Epithelial cell of proximal tubule (primary cell): Measurements from ENCODE around the gene HDAC4. TPM values are rescaled to one million over a fixed set of nuclear protein-coding genes. Genes with fewer than 3 reads are reported as not detected.

Experiments used
- DNase-seq: peaks from one replicate; pipeline ENCODE4 v3.0.0-alpha.2; 2011; ENCODE audit warnings: low read depth
- H3K4me3 ChIP-seq: 2 replicates; pipeline ENCODE4 v1.5.1; 2011; ENCODE audit warnings: low read depth, mild to moderate bottlenecking, low read length
- total RNA-seq: library from RNA; depleted of rRNA; stranded (reverse); fragments of >200 nt; gene quantifications from 2 replicates; pipeline ENCODE4 v1.2.3, GENCODE V29; 2015
- TF ChIP-seq, protein P1 (sequence below): conservative IDR thresholded peaks from 2 replicates; pipeline ENCODE4 v1.5.1; 2012; ENCODE audit warnings: low read depth, mild to moderate bottlenecking, low read length

HDAC4 gene
- total RNA-seq, 1 donor from 2014 or later = 23.2 TPM

DNA sequence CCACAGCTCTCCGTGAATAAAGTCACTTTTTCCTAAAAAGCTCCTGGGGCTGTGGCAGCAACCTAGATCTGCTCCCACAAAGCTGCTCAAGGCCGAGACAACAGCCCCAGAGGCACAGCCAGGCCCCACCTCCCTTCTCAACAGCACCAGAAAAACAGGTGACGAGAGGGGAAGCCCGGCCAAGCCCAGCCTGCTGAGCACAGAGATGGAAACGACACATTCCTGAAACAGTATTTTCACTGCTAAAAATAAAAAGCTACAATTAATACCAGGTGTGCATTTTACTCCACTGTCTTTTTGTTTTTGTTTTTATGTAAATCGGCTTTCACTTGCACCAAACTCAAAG lies 199.3 kb downstream of the HDAC4 start:
- TF ChIP-seq, protein P1, sequence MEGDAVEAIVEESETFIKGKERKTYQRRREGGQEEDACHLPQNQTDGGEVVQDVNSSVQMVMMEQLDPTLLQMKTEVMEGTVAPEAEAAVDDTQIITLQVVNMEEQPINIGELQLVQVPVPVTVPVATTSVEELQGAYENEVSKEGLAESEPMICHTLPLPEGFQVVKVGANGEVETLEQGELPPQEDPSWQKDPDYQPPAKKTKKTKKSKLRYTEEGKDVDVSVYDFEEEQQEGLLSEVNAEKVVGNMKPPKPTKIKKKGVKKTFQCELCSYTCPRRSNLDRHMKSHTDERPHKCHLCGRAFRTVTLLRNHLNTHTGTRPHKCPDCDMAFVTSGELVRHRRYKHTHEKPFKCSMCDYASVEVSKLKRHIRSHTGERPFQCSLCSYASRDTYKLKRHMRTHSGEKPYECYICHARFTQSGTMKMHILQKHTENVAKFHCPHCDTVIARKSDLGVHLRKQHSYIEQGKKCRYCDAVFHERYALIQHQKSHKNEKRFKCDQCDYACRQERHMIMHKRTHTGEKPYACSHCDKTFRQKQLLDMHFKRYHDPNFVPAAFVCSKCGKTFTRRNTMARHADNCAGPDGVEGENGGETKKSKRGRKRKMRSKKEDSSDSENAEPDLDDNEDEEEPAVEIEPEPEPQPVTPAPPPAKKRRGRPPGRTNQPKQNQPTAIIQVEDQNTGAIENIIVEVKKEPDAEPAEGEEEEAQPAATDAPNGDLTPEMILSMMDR = no peak
- DNase-seq = no peak
- no peak overlapping the region for H3K4me3 ChIP-seq

DNA sequence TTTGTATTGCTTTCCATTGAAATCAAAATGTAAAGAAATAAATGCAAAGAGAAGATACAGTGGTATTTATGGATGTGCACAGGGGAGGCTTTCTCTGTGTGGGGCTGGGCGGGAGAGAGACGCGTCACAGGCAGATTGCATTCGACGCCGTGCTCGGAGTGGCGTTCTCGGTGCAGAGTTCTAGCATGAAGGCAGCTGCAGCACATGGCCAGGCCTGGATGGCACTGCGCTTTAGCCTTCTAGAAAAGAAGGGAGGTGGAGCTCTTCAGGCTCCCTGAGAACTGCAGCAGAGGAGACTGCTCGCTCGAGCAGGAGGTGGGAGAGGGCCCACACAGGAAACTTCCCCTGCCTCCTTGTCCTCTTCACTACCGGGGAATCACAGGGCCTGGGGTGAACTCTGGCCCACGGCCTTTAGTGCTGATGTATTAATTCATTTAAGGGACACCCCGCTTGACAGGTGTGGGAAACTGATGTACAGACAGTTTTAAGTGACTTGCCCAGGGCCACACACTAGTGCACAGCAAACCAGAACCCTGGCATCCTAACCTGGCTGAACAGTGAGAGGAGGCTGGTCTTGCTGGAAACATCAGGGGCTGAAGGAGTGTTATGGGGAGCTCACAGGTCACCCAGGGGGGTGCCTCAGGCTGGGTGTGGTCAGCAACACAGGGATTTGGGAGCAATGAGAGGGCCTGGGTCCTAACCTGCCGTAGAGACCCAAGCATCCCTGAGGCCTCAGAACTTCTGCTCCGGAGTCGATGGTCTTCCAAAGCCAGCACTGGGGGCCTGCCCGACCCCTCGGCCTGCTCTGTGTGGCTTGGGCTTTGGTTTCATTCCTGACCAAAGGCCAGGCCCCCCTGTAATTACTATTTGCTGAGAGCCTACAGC lies 199.9 kb downstream of the HDAC4 start:
- TF ChIP-seq, protein P1 = no peak
- no peak overlapping the region for H3K4me3 ChIP-seq
- no peak for DNase-seq

DNA sequence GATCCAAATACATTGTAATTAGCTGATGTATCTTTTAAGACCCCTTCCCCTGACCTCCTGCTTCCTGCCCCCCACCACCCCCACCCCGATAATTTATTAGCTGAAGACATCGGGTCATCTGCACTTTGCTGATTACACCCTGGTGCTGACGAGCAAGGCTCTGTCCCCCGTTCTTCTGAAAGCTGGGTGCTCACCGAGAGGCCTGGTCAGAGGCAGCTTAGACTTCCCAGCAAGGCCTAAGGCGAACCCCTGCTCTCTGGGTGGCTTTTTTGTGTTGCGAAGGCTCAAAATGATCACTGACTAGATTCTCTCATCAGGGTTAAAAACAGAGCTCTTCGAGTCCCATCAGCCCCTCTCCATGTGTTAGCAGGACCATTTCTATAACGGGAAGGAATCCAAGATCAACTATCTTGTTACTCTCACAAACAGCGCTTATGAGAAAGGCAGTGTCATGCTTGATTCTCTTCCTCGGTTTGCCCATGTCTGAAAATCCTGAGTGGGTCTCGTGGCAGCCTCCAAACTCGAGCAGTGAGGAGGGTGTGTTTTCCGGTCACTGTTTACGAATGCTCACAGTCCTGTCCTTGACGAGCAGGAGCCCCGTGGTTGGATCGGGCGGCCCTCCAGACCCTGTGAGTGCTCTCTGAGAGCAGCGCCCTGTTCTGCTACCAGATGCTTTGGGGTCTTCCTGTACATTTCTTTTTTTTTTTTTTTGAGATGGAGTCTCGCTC lies 201.6 kb downstream of the HDAC4 start:
- no peak for DNase-seq
- no peak overlapping the region for H3K4me3 ChIP-seq
- TF ChIP-seq, protein P1 = no peak

DNA sequence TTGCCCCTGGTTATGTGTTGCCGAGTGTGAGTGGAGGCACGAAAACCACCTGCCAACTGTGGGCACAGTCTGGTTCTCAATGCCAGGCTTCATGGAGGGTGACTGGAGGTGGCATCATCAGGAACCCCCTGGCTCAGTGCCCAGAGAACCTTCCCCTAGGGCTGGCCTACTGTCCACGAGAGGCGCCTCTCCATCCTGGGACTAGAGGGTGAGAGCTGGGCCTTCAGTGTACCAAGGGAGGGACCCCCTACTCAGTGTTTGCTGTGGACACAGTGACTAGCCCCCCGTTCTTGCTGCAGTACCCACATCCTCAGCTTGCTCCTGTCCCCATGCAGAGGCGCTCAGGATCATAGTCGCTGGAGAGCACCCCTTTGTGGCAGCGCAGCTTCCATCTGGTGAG lies 202.6 kb downstream of the HDAC4 start:
- H3K4me3 ChIP-seq = no peak overlapping the region
- DNase-seq = no peak
- TF ChIP-seq, protein P1 = no peak

DNA sequence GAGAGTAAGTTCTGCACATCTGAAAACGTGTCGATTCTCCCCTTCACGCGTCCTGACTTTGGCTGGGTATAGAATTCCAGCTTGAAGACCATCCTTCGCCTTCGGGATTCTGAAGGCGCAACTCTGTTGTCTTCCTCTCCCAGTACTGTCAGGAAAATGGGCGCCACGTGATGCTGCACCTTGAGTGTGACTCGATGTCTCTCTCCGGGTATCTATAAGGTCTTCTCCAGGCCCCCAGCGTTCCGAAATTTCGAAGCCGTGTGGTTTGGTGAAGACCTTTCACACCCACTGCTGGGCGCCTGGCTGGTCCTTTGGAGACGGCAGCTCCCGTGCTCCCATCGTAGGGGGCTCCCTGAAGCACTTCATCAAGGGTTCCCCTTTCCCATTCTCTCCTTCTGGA lies 203.7 kb downstream of the HDAC4 start:
- TF ChIP-seq, protein P1 = no peak
- no peak for DNase-seq
- H3K4me3 ChIP-seq = no peak overlapping the region

DNA sequence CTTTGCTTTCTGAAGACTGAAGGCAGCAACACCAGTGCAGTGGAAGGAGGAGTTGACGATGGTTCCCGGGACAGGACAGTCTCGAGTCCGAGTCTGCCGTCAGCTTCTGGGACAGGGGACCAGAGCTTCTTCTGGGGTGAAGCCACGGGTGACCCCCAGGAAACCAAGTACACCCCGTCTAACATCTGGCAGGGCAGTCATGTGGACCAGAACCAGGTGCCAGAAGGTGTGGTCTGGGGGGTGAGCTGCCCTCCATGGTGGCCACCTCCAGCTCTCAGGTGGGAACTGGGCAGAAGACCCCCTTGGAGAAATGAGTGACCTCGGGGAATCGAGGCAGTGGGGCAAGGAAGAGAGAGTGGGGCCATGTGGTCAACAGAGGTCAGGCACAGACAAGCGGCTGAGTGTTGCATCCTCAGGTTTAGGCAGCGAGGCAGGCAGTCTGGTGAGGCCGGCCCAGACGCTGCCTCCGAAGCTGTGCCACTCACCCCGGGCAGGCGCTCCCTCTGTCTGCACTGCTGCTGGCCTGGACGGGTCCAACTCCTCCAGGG lies 204.3 kb downstream of the HDAC4 start:
- H3K4me3 ChIP-seq = no peak overlapping the region
- no peak for DNase-seq
- TF ChIP-seq, protein P1 = no peak
